Astrocyte of the spinal cord (primary cell): ENCODE results near the gene CEP128.
A peak's percentile ranks its signal among the peaks of the same experiment; 100 is the strongest.

Source experiments
- DNase-seq: peaks from one replicate; pipeline ENCODE4 v3.0.0; 2011; ENCODE audit warnings: low read depth, low spot score
- H3K4me3 ChIP-seq: 2 replicates; pipeline ENCODE4 v1.5.1; 2011; ENCODE audit warnings: low read depth, mild to moderate bottlenecking, low read length, moderate library complexity
- in situ Hi-C: cut with HindIII; loops from 2 replicates; pipeline ENCODE4 v1.10.0; 2017; ENCODE audit warnings: low sequenced_read_pairs
- TF ChIP-seq, protein P1 (sequence below): IDR thresholded peaks from 2 replicates; pipeline ENCODE4 v1.5.1; 2012; ENCODE audit warnings: low read depth, mild to moderate bottlenecking, low read length, inconsistent platforms

CEP128 gene

DNA sequence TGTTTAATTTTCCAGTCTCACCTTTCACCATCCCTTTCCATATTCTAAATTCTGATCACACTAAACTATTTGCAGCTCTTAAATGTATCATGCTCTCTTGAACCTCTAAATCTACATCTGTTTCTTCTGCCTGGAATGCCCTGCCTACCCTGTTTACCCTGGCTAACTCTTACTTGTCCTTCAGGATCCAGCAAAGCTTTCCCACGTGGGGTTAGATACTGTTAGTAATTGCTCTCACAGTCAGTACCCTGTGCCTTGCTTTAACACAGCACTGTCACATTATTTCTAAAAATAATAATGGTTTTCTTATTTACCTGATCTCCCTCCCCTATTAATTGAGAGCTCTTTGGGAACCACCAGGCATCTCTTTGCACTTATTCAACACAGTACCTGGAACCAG lies 333.0 kb downstream of the CEP128 start:
- TF ChIP-seq, protein P1, sequence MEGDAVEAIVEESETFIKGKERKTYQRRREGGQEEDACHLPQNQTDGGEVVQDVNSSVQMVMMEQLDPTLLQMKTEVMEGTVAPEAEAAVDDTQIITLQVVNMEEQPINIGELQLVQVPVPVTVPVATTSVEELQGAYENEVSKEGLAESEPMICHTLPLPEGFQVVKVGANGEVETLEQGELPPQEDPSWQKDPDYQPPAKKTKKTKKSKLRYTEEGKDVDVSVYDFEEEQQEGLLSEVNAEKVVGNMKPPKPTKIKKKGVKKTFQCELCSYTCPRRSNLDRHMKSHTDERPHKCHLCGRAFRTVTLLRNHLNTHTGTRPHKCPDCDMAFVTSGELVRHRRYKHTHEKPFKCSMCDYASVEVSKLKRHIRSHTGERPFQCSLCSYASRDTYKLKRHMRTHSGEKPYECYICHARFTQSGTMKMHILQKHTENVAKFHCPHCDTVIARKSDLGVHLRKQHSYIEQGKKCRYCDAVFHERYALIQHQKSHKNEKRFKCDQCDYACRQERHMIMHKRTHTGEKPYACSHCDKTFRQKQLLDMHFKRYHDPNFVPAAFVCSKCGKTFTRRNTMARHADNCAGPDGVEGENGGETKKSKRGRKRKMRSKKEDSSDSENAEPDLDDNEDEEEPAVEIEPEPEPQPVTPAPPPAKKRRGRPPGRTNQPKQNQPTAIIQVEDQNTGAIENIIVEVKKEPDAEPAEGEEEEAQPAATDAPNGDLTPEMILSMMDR = no peak
- DNase-seq = no peak
- in situ Hi-C loops = no loop called here
- no peak overlapping the region for H3K4me3 ChIP-seq

DNA sequence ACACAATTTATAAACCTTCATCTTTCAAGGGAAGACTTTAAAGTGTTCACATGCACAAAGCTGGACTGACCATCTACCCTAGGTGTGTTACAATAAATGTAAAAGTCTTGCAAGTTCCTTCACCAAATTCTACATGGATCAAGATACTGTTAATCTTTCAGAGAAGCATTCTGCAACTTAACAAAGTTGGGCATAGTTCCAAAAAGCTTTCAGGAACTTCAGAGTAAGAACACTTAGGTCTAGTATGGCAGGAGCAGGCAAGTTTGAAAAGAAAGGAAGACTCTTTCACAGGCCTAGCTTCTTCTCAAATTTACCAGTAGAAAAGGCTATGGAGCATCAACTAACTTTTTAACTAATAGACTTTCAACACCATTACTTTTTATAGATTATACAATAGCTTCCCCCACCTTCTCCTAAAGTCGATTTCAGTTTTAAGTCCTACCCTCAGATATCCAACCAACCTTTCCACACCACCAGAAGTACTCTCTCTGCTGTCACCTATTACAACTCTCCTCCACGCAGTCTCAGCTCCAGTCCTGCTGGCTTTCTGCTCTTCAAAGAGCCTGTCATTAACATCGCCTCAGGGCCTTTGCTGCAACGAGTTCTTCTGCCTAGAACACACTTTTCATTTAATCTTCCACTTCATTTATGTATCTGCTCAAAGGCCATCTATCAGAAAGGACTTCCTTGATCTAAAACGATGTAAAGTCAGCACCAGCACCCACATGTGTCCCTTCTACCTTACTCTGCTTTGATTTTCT lies 333.9 kb downstream of the CEP128 start:
- TF ChIP-seq, protein P1 = no peak
- DNase-seq = no peak
- in situ Hi-C loops = no loop called here

DNA sequence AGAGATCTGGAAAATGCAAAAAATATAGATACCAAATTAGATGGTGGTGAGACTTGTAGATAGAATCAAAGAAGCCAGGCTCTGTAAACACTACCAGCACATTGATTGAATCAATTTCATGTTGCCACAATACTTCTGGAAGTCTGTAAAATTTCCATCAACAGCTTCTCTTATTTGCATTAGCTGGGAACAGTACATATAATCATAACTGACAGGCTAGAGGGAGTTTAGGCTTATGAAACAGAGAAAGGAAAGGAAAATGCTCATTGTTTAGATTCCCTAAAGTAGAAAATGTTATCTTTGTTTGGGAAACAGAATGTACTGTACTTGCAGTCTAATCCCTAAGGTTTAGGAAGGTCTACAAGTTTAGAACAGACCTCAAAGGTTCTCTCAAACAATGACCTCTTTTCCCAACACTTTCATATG lies 335.2 kb downstream of the CEP128 start:
- in situ Hi-C loops = no loop called here
- H3K4me3 ChIP-seq = no peak overlapping the region
- DNase-seq = no peak

More for the DNA sequence above, 333.9 kb downstream of the CEP128 start:
- no peak overlapping the region for H3K4me3 ChIP-seq

DNA sequence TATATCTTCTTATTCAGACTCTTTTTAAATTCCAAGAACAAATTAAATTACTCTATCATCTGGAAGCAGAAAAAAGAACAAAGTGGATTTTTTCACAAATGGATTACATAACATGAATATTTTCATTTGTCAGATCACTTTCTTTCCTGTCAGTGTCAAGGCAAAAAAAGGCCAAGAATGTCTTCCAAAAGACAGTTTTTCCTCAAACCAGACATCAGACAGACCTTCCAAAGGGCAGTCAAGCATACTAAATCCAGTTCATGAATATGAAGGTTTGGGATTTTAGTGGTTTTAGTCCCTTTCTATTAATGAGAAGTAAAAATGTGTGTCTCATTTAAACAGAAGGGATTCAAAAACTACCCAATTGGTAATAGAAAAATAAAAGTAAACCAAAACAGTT lies 336.0 kb downstream of the CEP128 start:
- DNase-seq = no peak
- TF ChIP-seq, protein P1 = no peak
- in situ Hi-C loops = no loop called here
- no peak overlapping the region for H3K4me3 ChIP-seq

More for the DNA sequence above, 335.2 kb downstream of the CEP128 start:
- TF ChIP-seq, protein P1 = no peak

DNA sequence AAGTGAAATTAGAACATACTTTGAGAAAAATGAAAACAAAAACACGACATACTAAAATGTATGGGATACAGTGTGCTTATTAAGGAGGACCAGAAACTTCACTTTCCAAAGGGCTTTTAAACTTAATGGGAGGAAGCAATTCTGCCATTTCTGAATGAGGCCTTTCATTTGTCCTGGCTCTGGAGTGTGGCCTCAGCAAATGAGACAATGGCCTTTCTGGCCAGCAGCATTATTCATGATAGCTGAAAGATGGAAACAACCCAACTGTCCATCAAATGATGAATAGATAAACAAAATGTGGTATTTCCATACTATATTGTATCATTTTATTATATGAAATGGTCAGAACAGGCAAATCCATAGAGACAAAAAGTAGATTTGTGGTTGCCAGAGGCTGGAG lies 338.6 kb downstream of the CEP128 start:
- TF ChIP-seq, protein P1 = no peak
- H3K4me3 ChIP-seq = no peak overlapping the region
- DNase-seq = no peak
- in situ Hi-C loops = no loop called here

DNA sequence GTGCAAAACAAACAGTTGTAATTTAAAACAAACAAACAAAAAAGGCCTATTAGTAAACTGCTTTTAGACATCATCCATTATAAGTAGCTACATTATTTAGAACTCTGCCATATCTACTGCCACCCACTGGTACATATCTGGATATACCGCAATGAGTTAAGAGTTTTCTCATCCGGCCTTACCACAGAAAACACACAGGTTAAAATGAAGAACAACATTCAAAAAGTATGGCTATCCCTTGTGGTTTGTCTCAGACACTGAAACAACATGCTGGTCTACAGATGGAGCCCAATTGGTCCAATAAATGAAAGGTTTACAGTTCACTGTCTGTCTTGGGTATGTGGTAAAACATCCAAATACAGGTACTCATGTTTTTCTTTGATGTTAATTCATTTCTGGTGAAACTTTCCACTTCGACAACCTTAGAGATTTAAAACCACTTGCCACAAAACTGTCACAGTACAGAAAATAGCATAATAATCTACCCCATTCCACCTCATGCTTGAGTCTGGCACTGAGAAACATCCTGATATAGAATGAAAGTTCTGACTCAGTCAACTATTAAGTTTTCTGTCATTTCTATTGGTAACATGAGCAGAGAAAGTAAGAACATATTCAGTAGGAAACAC lies 354.3 kb downstream of the CEP128 start:
- DNase-seq = peak; percentile 63
- in situ Hi-C loops = no loop called here
- H3K4me3 ChIP-seq = no peak overlapping the region
- TF ChIP-seq, protein P1 = peak; percentile 57
